ENCODE measurements around the gene MRPL48.
"Not testable (repeated sequence)": the region's sequence is repeated elsewhere in the genome, so short reads cannot be mapped to it uniquely, and the experiment has no call there.

MRPL48 gene

DNA sequence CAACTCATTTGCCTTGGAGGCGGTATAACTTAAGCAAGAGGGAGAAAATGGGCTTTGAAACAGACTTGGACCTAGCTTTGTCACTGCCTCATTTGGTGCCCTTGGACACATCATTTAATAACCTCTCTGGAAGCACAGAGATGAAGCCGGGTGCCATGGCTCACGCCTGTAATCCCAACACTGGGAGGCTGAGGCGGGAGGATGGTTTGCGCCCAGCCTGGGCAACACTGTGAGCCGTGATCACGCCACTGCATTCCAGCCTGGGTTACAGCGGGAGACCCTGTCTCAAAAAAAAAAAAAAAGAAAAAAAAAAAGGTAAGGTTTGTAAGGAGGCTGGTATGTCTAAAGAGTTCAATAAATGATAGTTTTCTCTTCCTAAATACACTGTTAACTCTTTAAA is 88.2 kb downstream of the MRPL48 start:
- H3K4me3 ChIP-seq (ENCODE audit: low read depth, low read length), result peak overlapping the region; percentile 67
- TF ChIP-seq, protein P1, sequence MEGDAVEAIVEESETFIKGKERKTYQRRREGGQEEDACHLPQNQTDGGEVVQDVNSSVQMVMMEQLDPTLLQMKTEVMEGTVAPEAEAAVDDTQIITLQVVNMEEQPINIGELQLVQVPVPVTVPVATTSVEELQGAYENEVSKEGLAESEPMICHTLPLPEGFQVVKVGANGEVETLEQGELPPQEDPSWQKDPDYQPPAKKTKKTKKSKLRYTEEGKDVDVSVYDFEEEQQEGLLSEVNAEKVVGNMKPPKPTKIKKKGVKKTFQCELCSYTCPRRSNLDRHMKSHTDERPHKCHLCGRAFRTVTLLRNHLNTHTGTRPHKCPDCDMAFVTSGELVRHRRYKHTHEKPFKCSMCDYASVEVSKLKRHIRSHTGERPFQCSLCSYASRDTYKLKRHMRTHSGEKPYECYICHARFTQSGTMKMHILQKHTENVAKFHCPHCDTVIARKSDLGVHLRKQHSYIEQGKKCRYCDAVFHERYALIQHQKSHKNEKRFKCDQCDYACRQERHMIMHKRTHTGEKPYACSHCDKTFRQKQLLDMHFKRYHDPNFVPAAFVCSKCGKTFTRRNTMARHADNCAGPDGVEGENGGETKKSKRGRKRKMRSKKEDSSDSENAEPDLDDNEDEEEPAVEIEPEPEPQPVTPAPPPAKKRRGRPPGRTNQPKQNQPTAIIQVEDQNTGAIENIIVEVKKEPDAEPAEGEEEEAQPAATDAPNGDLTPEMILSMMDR (IDR thresholded peaks at IDR 0.05; ENCODE audit: borderline replicate concordance, insufficient read depth, low read depth, low read length), result no peak

DNA sequence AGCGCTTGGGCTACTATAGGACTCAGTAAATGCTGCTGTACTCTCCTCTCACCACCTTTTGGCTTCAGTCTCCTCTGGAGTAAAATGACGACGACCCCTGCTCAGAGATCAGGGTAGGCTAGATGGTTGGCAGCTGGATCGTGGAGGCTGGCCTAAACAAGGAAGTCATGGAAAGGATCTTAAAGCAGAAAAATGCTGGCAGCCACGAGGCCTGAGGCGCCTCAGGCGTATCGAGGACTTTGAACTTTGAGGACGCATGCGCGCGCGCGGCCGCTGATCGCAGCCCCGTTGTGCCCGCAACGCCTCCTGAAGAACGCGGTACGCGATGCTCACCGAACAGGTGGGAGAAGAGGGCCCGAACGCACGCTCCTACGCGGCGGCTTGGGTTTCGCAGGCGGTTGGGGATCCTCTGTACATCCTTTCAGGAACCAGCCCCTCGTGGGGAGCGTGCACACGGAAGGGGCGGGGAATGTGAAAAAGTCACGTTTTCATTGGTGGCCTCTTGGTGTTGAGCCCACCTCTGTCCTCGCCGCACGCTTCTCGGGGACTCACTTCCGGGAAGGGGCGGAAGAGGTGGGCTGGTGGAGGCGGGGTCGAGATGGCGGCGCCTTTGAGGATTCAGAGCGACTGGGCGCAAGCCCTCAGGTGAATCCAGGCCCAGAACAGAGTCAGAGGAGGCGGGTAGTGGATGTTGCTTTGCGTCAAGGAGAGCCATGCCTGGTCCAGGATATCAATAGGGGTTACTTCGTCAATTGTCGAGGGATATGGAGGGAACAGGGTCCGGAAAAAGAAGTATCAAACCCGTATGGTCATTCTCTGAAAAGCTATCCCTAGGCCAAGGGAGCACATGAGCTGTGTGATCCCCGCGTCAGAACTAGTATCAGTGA is 89.0 kb downstream of the MRPL48 start, which contains the start of the genes COA4 and PAAF1:
COA4 (minus strand) TSS at position 423 of the 887 bp plus-strand sequence. CDS start 3,468 bp downstream, outside the sequence.
PAAF1 (plus strand) TSS at position 576 of the 887 bp plus-strand sequence; CDS start at position 599, 23 bp downstream.
- TF ChIP-seq, protein P1 (IDR thresholded peaks at IDR 0.05; ENCODE audit: borderline replicate concordance, insufficient read depth, low read depth, low read length), result no peak
- H3K4me3 ChIP-seq (ENCODE audit: low read depth, low read length), result peak within 1 kb of the TSS; percentile 67

DNA sequence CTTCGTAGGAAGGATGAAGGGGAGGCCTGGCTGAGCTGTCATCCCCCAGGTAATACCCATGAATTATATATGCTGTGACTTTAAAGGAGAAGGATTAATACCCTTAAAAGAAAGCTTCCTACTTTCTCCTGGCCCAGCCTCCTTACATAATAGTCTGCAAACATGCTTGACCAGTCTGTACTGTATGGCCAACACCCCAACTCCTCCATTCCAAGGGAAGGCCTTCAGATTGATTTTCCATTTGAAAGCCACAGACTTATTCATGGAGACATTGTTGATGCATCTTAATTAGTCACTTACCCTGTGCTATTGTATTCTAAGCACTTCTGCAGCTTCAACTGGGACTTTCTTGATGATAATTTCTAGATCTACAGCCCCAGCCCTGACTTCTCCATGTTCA is 91.1 kb downstream of the MRPL48 start:
- TF ChIP-seq, protein P1 (IDR thresholded peaks at IDR 0.05; ENCODE audit: borderline replicate concordance, insufficient read depth, low read depth, low read length), result no peak
- H3K4me3 ChIP-seq (ENCODE audit: low read depth, low read length), result no peak overlapping the region

DNA sequence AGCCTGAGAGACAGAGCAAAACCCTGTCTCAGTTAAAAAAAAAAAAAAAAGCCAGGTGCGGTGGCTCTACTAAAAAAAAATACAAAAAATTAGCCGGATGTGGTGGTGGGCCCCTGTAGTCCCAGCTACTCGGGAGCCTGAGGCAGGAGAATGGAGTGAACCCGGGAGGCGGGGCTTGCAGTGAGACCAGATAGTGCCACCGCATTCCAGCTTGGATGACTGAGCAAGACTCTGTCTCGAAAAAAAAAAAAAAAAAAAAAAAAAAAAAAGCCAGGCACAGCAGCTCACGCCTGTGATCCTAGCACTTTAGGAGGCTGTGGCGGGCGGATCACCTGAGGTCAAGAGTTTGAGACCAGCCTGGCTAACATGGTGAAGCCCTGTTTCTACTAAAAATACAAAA is 92.8 kb downstream of the MRPL48 start:
- H3K4me3 ChIP-seq (ENCODE audit: low read depth, low read length), result not testable (repeated sequence)

DNA sequence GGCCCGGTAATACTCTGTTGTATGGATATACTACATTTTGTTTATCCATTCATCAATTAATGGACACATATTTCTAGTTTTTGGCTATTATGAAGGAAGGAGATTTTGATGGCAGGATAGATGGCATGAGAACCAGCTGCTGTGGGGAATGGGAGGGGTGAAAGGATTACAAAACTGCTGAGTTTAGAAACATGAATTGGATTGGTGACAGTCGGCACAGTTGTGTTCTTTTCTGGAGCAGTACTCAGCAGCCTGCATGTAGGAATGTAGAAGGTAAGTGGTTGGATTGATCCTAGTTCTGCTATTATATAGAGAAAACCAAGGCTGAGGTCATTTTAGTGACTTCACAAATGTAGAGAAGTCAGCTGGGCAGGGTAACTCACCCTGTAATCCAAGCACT is 96.2 kb downstream of the MRPL48 start:
- TF ChIP-seq, protein P1 (IDR thresholded peaks at IDR 0.05; ENCODE audit: borderline replicate concordance, insufficient read depth, low read depth, low read length), result no peak
- H3K4me3 ChIP-seq (ENCODE audit: low read depth, low read length), result no peak overlapping the region

DNA sequence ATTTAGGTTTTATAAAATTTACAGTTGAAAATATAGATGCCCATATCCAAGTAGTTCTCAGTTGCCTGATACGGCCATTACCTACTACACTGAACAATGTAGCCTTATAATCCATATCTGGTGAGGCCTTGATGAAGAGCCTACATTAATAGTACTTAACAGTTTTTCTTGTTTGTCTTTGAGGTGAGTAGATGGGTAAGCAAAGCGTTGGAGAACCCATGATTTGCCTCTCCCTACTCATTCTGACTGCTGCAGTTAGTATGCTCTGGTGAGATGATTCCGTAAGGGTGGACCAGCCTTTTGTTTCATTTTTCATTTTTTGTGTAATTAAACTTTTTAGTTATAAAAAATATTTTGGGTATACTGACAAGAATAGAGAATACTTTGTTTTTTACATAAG is 100.6 kb downstream of the MRPL48 start:
- TF ChIP-seq, protein P1 (IDR thresholded peaks at IDR 0.05; ENCODE audit: borderline replicate concordance, insufficient read depth, low read depth, low read length), result no peak
- H3K4me3 ChIP-seq (ENCODE audit: low read depth, low read length), result no peak overlapping the region

DNA sequence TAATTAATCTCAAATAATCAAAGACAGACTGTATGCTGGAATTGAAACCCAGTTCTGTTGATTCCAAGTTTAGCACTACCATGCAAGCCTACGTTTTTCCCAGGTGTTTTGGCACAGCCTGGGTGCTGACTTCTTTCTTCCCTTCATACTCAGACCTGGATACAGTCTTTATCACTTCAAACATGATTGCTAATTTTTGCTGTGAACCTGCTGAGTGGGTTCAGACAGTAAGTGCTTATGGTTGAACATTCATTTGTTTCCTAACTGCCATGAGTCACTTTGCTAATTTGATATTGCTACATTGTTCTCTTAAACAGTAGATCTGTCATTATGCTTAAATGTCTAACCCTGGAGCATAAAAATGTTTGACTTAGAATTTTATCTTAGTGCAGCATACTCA is 101.3 kb downstream of the MRPL48 start:
- H3K4me3 ChIP-seq (ENCODE audit: low read depth, low read length), result no peak overlapping the region

More for the DNA sequence above, 101.3 kb downstream of the MRPL48 start:
- TF ChIP-seq, protein P1 (IDR thresholded peaks at IDR 0.05; ENCODE audit: borderline replicate concordance, insufficient read depth, low read depth, low read length), result no peak

Data from GM12875 (cell line).